ENCODE measurements around the gene KIRREL1. TPM values are rescaled to one million over a fixed set of nuclear protein-coding genes. Genes with fewer than 3 reads are reported as not detected.
A peak's percentile ranks its signal among the peaks of the same experiment; 100 is the strongest.

KIRREL1 gene
- total RNA-seq, 1 donor from 2014 or later, result 51.6 TPM

DNA sequence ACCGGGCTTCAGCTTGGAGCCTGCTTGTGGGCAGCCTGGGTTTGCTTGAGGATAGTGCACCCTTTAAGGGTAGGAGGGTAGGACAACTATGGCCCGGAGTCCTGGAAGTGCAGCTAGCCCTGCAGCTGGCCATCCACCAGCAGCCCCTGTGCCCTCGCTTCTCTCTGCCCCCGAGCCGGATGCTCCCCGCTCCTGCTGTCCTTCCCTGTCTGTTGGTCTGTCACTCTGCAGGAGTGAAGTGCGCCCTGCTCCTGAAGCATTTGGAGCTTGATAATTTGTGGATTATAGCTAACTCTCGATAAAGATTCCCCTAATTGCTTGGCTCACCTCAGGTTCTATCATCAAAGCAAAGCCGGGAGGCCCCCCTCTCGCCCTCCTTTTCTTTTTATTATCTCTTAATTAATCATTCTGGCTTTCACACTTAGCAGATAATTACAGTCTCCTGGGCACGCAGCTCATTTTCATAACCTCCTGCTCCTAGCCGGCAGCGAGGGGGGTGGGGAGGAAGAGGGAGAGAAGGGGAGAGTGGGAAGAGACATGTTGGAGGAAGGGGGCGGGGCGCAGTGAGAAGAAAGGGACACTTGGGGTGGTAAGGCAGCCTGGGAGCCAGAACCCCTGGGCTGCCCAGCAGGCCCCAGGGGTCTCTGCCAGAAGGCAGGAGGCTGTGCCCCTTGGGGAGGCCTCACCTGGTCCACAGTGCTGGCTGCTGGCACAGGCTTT lies 14.4 kb downstream of the KIRREL1 start:
- no peak for DNase-seq (ENCODE audit: extremely low spot score, unreplicated experiment)
- no peak overlapping the region for H3K4me3 Mint-ChIP-seq
- H3K27ac Mint-ChIP-seq, result peak overlapping the region; percentile 50
- H3K36me3 Mint-ChIP-seq, result peaks cover 8% of the 10 kb centered on the region
- no peak for TF ChIP-seq CTCF (conservative IDR thresholded peaks at IDR 0.05)
- H3K9me3 Mint-ChIP-seq, result no peaks in the 10 kb centered on the region
- H3K4me1 Mint-ChIP-seq (ENCODE audit: unreplicated experiment), result peaks cover 90% of the 10 kb centered on the region
- H3K27me3 Mint-ChIP-seq, result peaks cover 5% of the 10 kb centered on the region

- no peak for DNase-seq (ENCODE audit: extremely low spot score, unreplicated experiment)
- Mint-ChIP-seq H3K27me3 (peaks cover 5% of the 10 kb centered on the region), H3K27ac (peak overlapping the region; percentile 43), H3K4me3 (no peak overlapping the region), H3K9me3 (no peaks in the 10 kb centered on the region), H3K4me1 (ENCODE audit: unreplicated experiment) (peaks cover 89% of the 10 kb centered on the region), H3K36me3 (peaks cover 8% of the 10 kb centered on the region)
- no peak for TF ChIP-seq CTCF (conservative IDR thresholded peaks at IDR 0.05)
These were observed 15.2 kb downstream of the KIRREL1 start for GRCh38 chr1:158008630-158009029.

GRCh38 chr1:158011714-158012113 lies 18.3 kb downstream of the KIRREL1 start:
- DNase-seq (ENCODE audit: extremely low spot score, unreplicated experiment), result no peak
- Mint-ChIP-seq H3K27me3 (peaks cover 5% of the 10 kb centered on the region), H3K27ac (peak overlapping the region; percentile 77), H3K4me3 (no peak overlapping the region), H3K4me1 (ENCODE audit: unreplicated experiment) (peaks cover 90% of the 10 kb centered on the region), H3K9me3 (no peaks in the 10 kb centered on the region), H3K36me3 (no peaks in the 10 kb centered on the region)
- no peak for TF ChIP-seq CTCF (conservative IDR thresholded peaks at IDR 0.05)

DNA sequence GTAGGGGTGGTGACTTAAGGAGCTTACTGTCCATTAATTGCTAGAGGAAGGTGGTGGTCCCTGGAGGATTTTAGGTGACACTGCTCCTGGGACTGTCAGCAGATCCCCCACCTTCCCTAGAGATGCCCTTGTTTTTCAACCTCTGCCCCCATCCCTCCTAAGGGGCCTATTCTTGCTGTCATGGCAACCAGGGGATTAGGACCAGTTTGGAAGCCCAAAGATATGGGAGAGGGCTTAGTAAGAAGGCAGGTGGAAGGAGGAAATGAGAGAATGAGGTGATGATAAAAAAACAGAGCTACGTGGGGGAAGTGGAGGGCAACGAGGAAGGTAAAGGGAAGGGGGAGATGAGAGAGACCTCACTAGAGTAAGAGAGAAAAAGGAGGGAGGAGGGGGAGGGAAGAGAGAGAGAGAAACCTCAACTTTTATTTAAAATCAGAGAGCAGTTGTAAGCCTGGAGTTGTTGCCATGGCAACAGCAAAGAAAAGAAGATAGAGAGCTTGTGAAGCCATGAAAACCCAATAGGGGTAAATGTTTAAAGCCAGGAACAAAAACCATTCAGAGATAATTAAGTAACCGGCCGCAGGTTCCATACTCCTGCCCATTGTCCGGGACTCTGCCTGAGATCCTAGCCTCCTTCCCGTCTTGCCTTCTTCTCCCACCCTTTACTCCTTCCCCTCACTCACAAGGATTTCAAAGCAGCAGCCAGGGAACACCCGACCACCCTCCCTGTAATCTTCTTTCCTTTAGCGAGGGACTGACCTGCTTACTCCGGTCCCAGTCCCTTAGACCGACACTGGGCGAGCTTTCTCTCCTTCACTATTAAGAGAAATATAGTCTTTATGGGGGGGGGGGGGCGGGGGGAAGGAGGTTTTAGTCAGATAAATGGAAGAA lies 20.6 kb downstream of the KIRREL1 start:
- H3K4me3 Mint-ChIP-seq, result peak overlapping the region; percentile 59
- H3K4me1 Mint-ChIP-seq (ENCODE audit: unreplicated experiment), result peaks cover 90% of the 10 kb centered on the region
- no peaks in the 10 kb centered on the region for H3K36me3 Mint-ChIP-seq
- no peaks in the 10 kb centered on the region for H3K27me3 Mint-ChIP-seq
- no peaks in the 10 kb centered on the region for H3K9me3 Mint-ChIP-seq
- no peak for TF ChIP-seq CTCF (conservative IDR thresholded peaks at IDR 0.05)
- DNase-seq (ENCODE audit: extremely low spot score, unreplicated experiment), result no peak
- H3K27ac Mint-ChIP-seq, result peak overlapping the region; percentile 61

DNA sequence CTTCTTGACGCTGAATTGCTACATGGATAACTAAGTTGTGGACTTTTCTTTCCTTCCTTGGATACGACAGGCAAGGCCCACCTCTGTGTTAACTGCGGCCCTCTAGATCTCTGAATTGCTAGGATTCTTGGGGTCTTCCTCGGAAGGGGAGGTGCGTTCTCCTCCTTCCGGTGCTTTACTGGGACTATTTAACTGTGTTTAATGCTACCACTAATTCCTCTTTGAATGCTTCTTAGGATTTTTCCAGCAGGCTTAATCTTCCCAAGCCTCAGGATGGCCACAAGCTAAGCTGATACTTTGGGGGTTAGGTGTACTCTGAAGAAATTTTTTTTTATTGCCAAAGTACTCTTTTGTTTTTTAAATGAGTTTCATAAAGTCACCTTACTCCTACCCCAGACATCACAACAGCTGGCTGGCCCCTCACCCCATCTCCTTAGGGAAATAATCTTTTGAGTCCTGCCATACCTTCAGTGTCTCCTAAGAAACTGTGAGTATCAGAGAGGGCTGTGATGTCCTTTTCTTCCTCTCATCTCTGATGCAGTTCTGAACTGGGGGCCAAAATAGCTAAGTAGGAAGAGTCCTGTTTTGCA lies 21.4 kb downstream of the KIRREL1 start:
- Mint-ChIP-seq H3K4me3 (no peak overlapping the region), H3K36me3 (no peaks in the 10 kb centered on the region), H3K9me3 (no peaks in the 10 kb centered on the region), H3K27me3 (no peaks in the 10 kb centered on the region), H3K4me1 (ENCODE audit: unreplicated experiment) (peaks cover 90% of the 10 kb centered on the region), H3K27ac (no peak overlapping the region)
- no peak for TF ChIP-seq CTCF (conservative IDR thresholded peaks at IDR 0.05)
- DNase-seq (ENCODE audit: extremely low spot score, unreplicated experiment), result no peak

Data from type B pancreatic cell (in vitro differentiated cells).